Fibroblast of lung (primary cell): ENCODE results near the gene ZNF121.

Source experiments
- EZH2 ChIP-seq: IDR thresholded peaks from 2 replicates; pipeline ENCODE4 v1.5.1; 2012; ENCODE audit warnings: low read length, control low read depth, mild to moderate bottlenecking; ENCODE audit errors: missing control alignments
- TF ChIP-seq, protein P1 (sequence below), 2 donors: IDR thresholded peaks in 1 of 2; conservative IDR thresholded peaks in 1 of 2; 1 replicate in 1 of 2; 2 replicates in 1 of 2; pipeline ENCODE4 v1.5.1; 2011 to 2012; ENCODE audit warnings: low read length in 2 of 2, control low read depth in 1 of 2, inconsistent platforms in 1 of 2, low read depth in 1 of 2, mild to moderate bottlenecking in 1 of 2

DNA sequence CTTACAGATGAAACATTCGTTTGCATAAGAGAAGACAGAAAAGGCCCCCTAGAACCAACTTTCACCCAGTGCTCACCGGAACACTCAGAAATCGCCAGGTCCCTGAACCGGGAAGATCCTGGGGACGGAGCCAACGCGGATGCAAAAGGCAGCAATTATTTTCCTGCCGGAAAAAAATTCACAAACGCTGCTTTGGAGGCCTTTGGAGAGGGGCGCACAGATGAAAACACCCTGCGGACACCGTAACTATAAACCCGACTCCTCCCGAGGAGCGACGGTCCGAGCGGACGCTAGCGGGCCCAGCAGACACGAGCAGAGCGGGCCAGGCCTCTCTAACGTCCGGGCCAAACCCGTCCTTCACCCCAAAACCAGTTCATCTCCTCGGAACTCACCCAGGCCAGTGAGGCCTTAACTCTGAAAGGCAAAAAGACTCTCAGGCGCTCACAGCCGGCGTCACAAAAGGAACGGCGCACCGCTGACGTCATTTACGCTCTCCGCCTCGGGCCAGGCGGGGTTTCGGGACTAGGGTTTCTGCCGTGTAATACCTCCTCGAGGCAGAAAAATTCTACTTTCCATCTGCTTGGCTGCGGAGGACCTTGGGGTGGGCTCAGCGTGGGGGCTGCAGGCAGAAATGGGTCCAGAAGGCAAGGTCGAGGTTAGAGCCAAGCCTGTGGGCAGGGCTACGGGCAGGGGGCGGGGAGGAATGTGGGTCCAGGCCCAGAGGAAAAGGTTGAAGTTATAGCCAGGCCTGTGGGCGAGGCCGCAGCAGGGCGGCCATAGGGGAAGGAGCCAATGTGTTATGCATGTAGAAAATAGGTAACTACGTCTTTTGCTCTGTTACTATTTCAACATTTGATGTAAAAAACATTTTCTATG lies 45.9 kb downstream of the ZNF121 start, which contains the start of gene ZNF426:
- TF ChIP-seq, protein P1, sequence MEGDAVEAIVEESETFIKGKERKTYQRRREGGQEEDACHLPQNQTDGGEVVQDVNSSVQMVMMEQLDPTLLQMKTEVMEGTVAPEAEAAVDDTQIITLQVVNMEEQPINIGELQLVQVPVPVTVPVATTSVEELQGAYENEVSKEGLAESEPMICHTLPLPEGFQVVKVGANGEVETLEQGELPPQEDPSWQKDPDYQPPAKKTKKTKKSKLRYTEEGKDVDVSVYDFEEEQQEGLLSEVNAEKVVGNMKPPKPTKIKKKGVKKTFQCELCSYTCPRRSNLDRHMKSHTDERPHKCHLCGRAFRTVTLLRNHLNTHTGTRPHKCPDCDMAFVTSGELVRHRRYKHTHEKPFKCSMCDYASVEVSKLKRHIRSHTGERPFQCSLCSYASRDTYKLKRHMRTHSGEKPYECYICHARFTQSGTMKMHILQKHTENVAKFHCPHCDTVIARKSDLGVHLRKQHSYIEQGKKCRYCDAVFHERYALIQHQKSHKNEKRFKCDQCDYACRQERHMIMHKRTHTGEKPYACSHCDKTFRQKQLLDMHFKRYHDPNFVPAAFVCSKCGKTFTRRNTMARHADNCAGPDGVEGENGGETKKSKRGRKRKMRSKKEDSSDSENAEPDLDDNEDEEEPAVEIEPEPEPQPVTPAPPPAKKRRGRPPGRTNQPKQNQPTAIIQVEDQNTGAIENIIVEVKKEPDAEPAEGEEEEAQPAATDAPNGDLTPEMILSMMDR (conservative IDR thresholded peaks at IDR 0.05 in 1 of 2, IDR thresholded peaks at IDR 0.05 in 1 of 2; ENCODE audit: low read depth in 1 of 2, low read length in 2 of 2): no peak
- TF ChIP-seq EZH2: no peak
